GM12872 (cell line): ENCODE results near the gene SPINDOC.

Experiments used
- CTCF ChIP-seq: IDR thresholded peaks from 3 replicates; pipeline ENCODE4 v1.5.1; 2011; ENCODE audit warnings: low read depth, mild to moderate bottlenecking, low read length, moderate library complexity; ENCODE audit not compliant: insufficient read depth

The SPINDOC gene

DNA sequence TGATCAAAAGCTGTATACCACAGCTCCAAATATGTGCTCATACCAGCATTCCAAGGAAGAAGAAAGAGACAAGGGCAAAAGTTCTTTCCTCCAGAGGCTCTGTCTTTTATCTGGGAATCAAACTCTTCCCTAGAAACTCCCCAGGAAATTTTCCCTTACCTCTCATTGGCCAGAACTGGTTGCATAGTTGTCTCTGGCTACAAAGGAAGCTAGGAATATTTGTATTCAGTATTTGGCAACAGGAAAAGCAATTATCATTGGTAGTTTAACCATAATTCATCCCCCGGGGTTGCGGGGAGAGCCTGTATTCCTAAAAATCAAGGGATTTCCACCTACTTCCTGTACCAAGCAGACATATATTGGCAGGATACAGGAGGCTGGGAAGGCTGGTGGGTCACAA is 34.2 kb upstream of the SPINDOC start:
- TF ChIP-seq CTCF = no peak

- TF ChIP-seq CTCF = no peak
Measured at GRCh38 chr11:63782749-63783148, 30.5 kb upstream of the SPINDOC start.

GRCh38 chr11:63783925-63784592 is 29.2 kb upstream of the SPINDOC start:
- TF ChIP-seq CTCF = no peak

DNA sequence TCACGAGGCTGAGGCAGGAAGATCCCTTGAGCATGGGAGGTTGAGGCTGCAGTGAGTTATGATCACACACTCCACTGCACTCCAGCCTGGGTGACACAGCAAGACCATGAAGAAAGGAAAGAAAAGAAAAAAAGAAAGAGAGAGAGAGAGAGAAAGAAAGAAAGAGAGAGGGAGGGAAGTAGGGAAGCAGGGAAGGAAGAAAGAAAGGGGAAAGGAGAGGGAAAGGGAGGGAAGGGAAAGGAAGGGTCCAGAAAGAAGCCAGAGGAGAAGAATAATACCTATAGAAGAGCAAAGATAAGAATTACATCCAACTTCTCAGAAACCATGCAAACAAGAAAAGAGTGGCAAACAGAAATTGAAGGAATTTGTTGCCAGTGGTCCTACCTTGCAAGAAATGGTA is 27.4 kb upstream of the SPINDOC start:
- TF ChIP-seq CTCF = no peak

DNA sequence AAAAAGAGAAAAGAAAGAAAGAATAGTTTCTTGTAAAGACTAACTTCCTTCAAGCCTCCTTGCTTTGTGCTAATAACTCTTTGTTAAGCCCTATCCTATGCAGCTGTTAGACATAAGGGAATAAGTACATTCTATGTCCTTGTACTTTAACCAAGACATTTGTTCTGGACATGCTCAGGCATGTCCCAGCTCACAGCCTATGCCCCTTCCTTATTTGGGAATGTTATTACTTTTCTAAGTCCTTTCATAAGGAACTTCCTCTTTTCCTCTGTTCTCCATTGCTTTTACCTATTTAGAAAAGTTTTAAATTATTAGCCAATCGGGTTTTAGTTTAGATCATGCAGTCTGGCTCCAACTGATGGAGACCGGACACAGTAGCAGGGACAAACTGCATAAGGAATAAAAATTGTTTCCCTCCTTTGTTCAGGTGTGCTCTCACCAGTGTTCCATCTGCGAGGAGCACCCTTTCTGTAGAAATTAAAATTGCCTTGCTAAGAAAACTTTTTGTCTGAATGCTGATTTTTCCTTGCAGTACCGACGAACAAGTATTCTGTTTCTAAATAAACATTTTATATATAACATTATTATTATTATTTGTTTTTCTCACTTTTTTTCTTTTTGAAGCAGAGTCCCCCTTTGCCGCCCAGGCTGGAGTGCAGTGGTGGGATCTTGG is 21.6 kb upstream of the SPINDOC start:
- TF ChIP-seq CTCF = no peak

GRCh38 chr11:63793161-63793560 is 20.1 kb upstream of the SPINDOC start:
- no peak for TF ChIP-seq CTCF

- TF ChIP-seq CTCF = no peak
Measured at GRCh38 chr11:63795066-63795465, 18.2 kb upstream of the SPINDOC start.
